HEK293 (cell line): Measurements from ENCODE around the gene FASTK.

Experiments used
- CTCF ChIA-PET: fragments of 350-600 bp; formaldehyde crosslinking; extraction: SDS; loops from one replicate; lab custom pipeline; 2021; ENCODE audit warnings: antibody characterized with exemption; lab: Yijun Ruan, JAX
- POLR2A ChIA-PET: fragments of 300-600 bp; formaldehyde crosslinking; extraction: SDS; loops from one replicate; lab custom pipeline; 2020; ENCODE audit warnings: antibody characterized with exemption, inconsistent platforms; lab: Yijun Ruan, JAX
- H3K27ac ChIP-seq: fragments of 200-500 bp; sonication (Bioruptor generic); 2 replicates; pipeline ENCODE4 v1.5.1; 2014; ENCODE audit warnings: low read depth, low read length, control low read depth, inconsistent platforms; ENCODE audit errors: extremely low read depth
- H3K36me3 ChIP-seq, 2 experiments: fragments of 200-500 bp in 1 of 2; sonication (Bioruptor generic) in 1 of 2; 1 replicate in 1 of 2; 2 replicates in 1 of 2; pipeline ENCODE4 v1.5.1; 2014 to 2017; ENCODE audit warnings: inconsistent platforms in 2 of 2, low read length in 2 of 2; ENCODE audit not compliant: control insufficient read depth in 2 of 2, insufficient read depth in 1 of 2
- H3K4me1 ChIP-seq: fragments of 200-500 bp; sonication (Bioruptor generic); 2 replicates; pipeline ENCODE4 v1.5.1; 2014; ENCODE audit warnings: mild to moderate bottlenecking, low read length, inconsistent platforms; ENCODE audit not compliant: control insufficient read depth, insufficient read depth
- H3K4me3 ChIP-seq: 2 replicates; pipeline ENCODE4 v1.5.1; 2011; ENCODE audit warnings: low read depth, mild to moderate bottlenecking, control low read depth, low read length, moderate library complexity
- H3K9me3 ChIP-seq: fragments of 200-500 bp; sonication (Bioruptor generic); 2 replicates; pipeline ENCODE4 v1.5.1; 2014; ENCODE audit warnings: low read depth, low read length, inconsistent platforms; ENCODE audit not compliant: control insufficient read depth, insufficient read depth
- KLF1 ChIP-seq: fragments of 450-650 bp; formaldehyde crosslinking; IDR thresholded peaks from 2 replicates; pipeline ENCODE4 v1.5.1; 2016; ENCODE audit warnings: missing biosample characterization, missing genetic modification characterization
- KLF17 ChIP-seq: fragments of 450-650 bp; formaldehyde crosslinking; IDR thresholded peaks from 2 replicates; pipeline ENCODE4 v1.5.1; 2016; ENCODE audit warnings: missing biosample characterization, missing genetic modification characterization
- KLF8 ChIP-seq: fragments of 450-650 bp; formaldehyde crosslinking; IDR thresholded peaks from 2 replicates; pipeline ENCODE4 v1.5.1; 2016; ENCODE audit warnings: missing biosample characterization, missing genetic modification characterization
- ZBTB17 ChIP-seq: fragments of 450-650 bp; formaldehyde crosslinking; IDR thresholded peaks from 2 replicates; pipeline ENCODE4 v1.5.1; 2016; ENCODE audit warnings: missing biosample characterization, missing genetic modification characterization
- ZFHX2 ChIP-seq: fragments of 450-650 bp; formaldehyde crosslinking; conservative IDR thresholded peaks from 2 replicates; pipeline ENCODE4 v1.5.1; 2016; ENCODE audit warnings: missing biosample characterization, missing genetic modification characterization
- ZNF157 ChIP-seq: fragments of 450-650 bp; formaldehyde crosslinking; IDR thresholded peaks from 2 replicates; pipeline ENCODE4 v1.5.1; 2016; ENCODE audit warnings: missing biosample characterization, missing genetic modification characterization
- ZNF175 ChIP-seq: fragments of 450-650 bp; formaldehyde crosslinking; IDR thresholded peaks from 2 replicates; pipeline ENCODE4 v1.5.1; 2016; ENCODE audit warnings: missing biosample characterization, missing genetic modification characterization
- ZNF223 ChIP-seq: fragments of 450-650 bp; formaldehyde crosslinking; IDR thresholded peaks from 2 replicates; pipeline ENCODE4 v1.5.1; 2016; ENCODE audit warnings: missing biosample characterization, missing genetic modification characterization
- ZNF23 ChIP-seq: fragments of 450-650 bp; formaldehyde crosslinking; IDR thresholded peaks from 2 replicates; pipeline ENCODE4 v1.5.1; 2016; ENCODE audit warnings: missing biosample characterization, missing genetic modification characterization, borderline replicate concordance
- ZNF324 ChIP-seq: fragments of 450-650 bp; formaldehyde crosslinking; IDR thresholded peaks from 2 replicates; pipeline ENCODE4 v1.5.1; 2016; ENCODE audit warnings: missing biosample characterization, missing genetic modification characterization
- ZNF354C ChIP-seq: fragments of 450-650 bp; formaldehyde crosslinking; IDR thresholded peaks from 2 replicates; pipeline ENCODE4 v1.5.1; 2016; ENCODE audit warnings: missing biosample characterization, missing genetic modification characterization, low read depth, borderline replicate concordance
- ZNF394 ChIP-seq: fragments of 450-650 bp; formaldehyde crosslinking; IDR thresholded peaks from 2 replicates; pipeline ENCODE4 v1.5.1; 2016; ENCODE audit warnings: missing biosample characterization, missing genetic modification characterization, mild to moderate bottlenecking, moderate library complexity, borderline replicate concordance
- ZNF449 ChIP-seq: fragments of 450-650 bp; formaldehyde crosslinking; IDR thresholded peaks from 2 replicates; pipeline ENCODE4 v1.5.1; 2017; ENCODE audit warnings: missing biosample characterization, mild to moderate bottlenecking, missing genetic modification characterization, moderate library complexity
- ZNF510 ChIP-seq: fragments of 450-650 bp; formaldehyde crosslinking; IDR thresholded peaks from 2 replicates; pipeline ENCODE4 v1.5.1; 2018; ENCODE audit warnings: mild to moderate bottlenecking, missing genetic modification characterization, missing biosample characterization; ENCODE audit not compliant: insufficient replicate concordance
- ZNF529 ChIP-seq: fragments of 450-650 bp; formaldehyde crosslinking; IDR thresholded peaks from 2 replicates; pipeline ENCODE4 v1.5.1; 2017; ENCODE audit warnings: missing genetic modification characterization, missing biosample characterization; ENCODE audit not compliant: insufficient replicate concordance
- ZNF600 ChIP-seq: fragments of 450-650 bp; formaldehyde crosslinking; IDR thresholded peaks from 2 replicates; pipeline ENCODE4 v1.5.1; 2016; ENCODE audit warnings: missing biosample characterization, missing genetic modification characterization
- ZNF670 ChIP-seq: fragments of 450-650 bp; formaldehyde crosslinking; IDR thresholded peaks from 2 replicates; pipeline ENCODE4 v1.5.1; 2016; ENCODE audit warnings: missing biosample characterization, missing genetic modification characterization, low read depth
- ZNF777 ChIP-seq: fragments of 450-650 bp; formaldehyde crosslinking; IDR thresholded peaks from 2 replicates; pipeline ENCODE4 v1.5.1; 2017; ENCODE audit warnings: missing biosample characterization, missing genetic modification characterization, borderline replicate concordance
- ZSCAN16 ChIP-seq: fragments of 450-650 bp; formaldehyde crosslinking; IDR thresholded peaks from 2 replicates; pipeline ENCODE4 v1.5.1; 2016; ENCODE audit warnings: missing biosample characterization, missing genetic modification characterization
- TF ChIP-seq, protein P1 (sequence below): fragments of 450-650 bp; formaldehyde crosslinking; IDR thresholded peaks from 2 replicates; pipeline ENCODE4 v1.5.1; 2016; ENCODE audit warnings: missing biosample characterization, missing genetic modification characterization
- TF ChIP-seq, protein P2 (sequence below): fragments of 450-650 bp; formaldehyde crosslinking; IDR thresholded peaks from 2 replicates; pipeline ENCODE4 v1.5.1; 2016; ENCODE audit warnings: missing biosample characterization, missing genetic modification characterization

The FASTK gene

GRCh38 chr7:151126491-151127137 is 46.0 kb upstream of the FASTK start:
- H3K9me3 ChIP-seq, result no peaks in the 10 kb centered on the region
- ChIA-PET CTCF (interaction anchor here (0.7 kb wide), 1 partner anchor 40 kb away, joined by 3 read pairs; no protein-coding TSS in a partner anchor), POLR2A (no interaction called here)
- H3K4me1 ChIP-seq, result no peaks in the 10 kb centered on the region
- no peak overlapping the region for H3K4me3 ChIP-seq
- peaks cover 0 to 91% of the 10 kb centered on the region in 2 experiments; a peak in 1 of 3 replicates for H3K36me3 ChIP-seq
- no peak overlapping the region for H3K27ac ChIP-seq
- TF ChIP-seq ZNF354C (no peak), ZNF394 (no peak), ZSCAN16 (tag by site-specific recombination) (no peak), ZNF449 (tag by site-specific recombination) (no peak), ZNF223 (tag by site-specific recombination) (no peak), ZNF600 (tag by site-specific recombination) (no peak), ZNF777 (tag by site-specific recombination) (no peak), ZNF510 (tag by site-specific recombination) (no peak), ZNF175 (tag by site-specific recombination) (no peak), ZNF157 (no peak), ZNF23 (tag by site-specific recombination) (no peak), ZBTB17 (tag by site-specific recombination) (no peak), ZNF670 (no peak)
- TF ChIP-seq, protein P1, sequence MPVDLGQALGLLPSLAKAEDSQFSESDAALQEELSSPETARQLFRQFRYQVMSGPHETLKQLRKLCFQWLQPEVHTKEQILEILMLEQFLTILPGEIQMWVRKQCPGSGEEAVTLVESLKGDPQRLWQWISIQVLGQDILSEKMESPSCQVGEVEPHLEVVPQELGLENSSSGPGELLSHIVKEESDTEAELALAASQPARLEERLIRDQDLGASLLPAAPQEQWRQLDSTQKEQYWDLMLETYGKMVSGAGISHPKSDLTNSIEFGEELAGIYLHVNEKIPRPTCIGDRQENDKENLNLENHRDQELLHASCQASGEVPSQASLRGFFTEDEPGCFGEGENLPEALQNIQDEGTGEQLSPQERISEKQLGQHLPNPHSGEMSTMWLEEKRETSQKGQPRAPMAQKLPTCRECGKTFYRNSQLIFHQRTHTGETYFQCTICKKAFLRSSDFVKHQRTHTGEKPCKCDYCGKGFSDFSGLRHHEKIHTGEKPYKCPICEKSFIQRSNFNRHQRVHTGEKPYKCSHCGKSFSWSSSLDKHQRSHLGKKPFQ (tag by site-specific recombination), result no peak

DNA sequence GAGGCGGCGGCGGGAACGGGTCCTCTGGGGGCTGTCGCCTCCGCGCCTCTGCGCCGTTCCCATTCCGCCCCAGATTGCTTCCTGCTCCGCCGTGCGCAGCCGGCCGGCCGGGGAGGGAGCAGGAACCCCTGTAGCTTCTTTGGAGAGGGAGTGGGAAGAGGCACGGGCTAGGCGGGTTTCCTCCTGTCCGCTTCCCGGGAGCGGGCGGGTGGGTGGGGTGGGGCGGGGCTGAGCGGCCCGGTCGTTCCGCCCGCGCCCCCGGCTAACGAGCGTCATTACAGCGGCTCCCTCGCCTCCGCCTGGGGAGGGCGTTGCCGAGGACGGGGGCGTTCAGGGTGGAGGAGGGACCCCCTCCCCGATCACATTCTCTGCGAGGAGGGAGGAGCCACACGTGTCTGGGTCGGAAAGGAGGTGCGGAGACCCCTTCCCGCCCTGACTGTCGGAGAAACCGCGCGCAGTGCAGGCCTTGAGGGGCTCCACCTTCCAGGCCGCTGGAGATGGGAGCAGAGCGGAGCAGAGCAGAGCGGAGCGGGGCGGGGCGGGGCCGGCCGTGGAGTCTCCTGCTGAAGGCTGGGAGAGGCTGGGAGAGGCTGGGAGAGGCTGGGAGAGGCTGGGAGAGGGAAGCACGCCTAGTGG is 45.4 kb upstream of the FASTK start:
- H3K4me1 ChIP-seq, result no peaks in the 10 kb centered on the region
- CTCF ChIA-PET, result interaction anchor here (0.7 kb wide), 1 partner anchor 41 kb away, joined by 3 read pairs; no protein-coding TSS in a partner anchor
- H3K4me3 ChIP-seq, result no peak overlapping the region
- H3K9me3 ChIP-seq, result no peaks in the 10 kb centered on the region
- H3K27ac ChIP-seq, result no peak overlapping the region
- POLR2A ChIA-PET, result no interaction called here
- TF ChIP-seq ZNF529 (tag by site-specific recombination) (no peak), KLF1 (tag by site-specific recombination) (peak; percentile 96), KLF17 (tag by site-specific recombination) (0 out of 2 replicates have a peak, but pooled peaks have one; percentile 26), ZNF324 (tag by site-specific recombination) (no peak), ZFHX2 (tag by site-specific recombination) (peak; percentile 46; the same call in 1 of the 2 replicates), KLF8 (tag by site-specific recombination) (peak; percentile 27; the same call in 1 of the 2 replicates)
- TF ChIP-seq, protein P2, sequence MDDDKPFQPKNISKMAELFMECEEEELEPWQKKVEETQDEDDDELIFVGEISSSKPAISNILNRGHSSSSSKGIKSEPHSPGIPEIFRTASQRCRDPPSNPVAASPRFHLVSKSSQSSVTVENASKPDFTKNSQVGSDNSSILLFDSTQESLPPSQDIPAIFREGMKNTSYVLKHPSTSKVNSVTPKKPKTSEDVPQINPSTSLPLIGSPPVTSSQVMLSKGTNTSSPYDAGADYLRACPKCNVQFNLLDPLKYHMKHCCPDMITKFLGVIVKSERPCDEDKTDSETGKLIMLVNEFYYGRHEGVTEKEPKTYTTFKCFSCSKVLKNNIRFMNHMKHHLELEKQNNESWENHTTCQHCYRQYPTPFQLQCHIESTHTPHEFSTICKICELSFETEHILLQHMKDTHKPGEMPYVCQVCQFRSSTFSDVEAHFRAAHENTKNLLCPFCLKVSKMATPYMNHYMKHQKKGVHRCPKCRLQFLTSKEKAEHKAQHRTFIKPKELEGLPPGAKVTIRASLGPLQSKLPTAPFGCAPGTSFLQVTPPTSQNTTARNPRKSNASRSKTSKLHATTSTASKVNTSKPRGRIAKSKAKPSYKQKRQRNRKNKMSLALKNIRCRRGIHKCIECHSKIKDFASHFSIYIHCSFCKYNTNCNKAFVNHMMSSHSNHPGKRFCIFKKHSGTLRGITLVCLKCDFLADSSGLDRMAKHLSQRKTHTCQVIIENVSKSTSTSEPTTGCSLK, result no peak
- H3K36me3 ChIP-seq, result peaks cover 0 to 91% of the 10 kb centered on the region in 2 experiments; a peak in 1 of 3 replicates
